Coronary artery (tissue), 2 donors: ENCODE data around the gene ORAI2.
A peak's percentile ranks its signal among the peaks of the same experiment; 100 is the strongest.

Experiments used
- DNase-seq: peaks from one replicate; pipeline ENCODE4 v3.0.0-alpha.2; 2017; ENCODE audit warnings: low spot score
- H3K27ac ChIP-seq, 2 donors: fragments of 200-600 bp; sonication (generic); one replicate each; pipeline ENCODE4 v1.5.1; 2016 to 2019
- H3K4me3 ChIP-seq: fragments of 200-600 bp; sonication (generic); 2 replicates; pipeline ENCODE4 v1.5.1; 2016; ENCODE audit warnings: mild to moderate bottlenecking, moderate library complexity
- TF ChIP-seq, protein P1 (sequence below): fragments of 200-600 bp; sonication (generic); IDR thresholded peaks from one replicate; pipeline ENCODE4 v1.5.1; 2019; ENCODE audit warnings: antibody characterized with exemption

Gene ORAI2

GRCh38 chr7:102395592-102395872, 37.8 kb upstream of the ORAI2 start:
- Histone ChIP-seq H3K27ac (peak overlapping the region; percentile 63 to 89), H3K4me3 (peak overlapping the region; percentile 96)
- TF ChIP-seq, protein P1, sequence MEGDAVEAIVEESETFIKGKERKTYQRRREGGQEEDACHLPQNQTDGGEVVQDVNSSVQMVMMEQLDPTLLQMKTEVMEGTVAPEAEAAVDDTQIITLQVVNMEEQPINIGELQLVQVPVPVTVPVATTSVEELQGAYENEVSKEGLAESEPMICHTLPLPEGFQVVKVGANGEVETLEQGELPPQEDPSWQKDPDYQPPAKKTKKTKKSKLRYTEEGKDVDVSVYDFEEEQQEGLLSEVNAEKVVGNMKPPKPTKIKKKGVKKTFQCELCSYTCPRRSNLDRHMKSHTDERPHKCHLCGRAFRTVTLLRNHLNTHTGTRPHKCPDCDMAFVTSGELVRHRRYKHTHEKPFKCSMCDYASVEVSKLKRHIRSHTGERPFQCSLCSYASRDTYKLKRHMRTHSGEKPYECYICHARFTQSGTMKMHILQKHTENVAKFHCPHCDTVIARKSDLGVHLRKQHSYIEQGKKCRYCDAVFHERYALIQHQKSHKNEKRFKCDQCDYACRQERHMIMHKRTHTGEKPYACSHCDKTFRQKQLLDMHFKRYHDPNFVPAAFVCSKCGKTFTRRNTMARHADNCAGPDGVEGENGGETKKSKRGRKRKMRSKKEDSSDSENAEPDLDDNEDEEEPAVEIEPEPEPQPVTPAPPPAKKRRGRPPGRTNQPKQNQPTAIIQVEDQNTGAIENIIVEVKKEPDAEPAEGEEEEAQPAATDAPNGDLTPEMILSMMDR = no peak
- no peak for DNase-seq

DNA sequence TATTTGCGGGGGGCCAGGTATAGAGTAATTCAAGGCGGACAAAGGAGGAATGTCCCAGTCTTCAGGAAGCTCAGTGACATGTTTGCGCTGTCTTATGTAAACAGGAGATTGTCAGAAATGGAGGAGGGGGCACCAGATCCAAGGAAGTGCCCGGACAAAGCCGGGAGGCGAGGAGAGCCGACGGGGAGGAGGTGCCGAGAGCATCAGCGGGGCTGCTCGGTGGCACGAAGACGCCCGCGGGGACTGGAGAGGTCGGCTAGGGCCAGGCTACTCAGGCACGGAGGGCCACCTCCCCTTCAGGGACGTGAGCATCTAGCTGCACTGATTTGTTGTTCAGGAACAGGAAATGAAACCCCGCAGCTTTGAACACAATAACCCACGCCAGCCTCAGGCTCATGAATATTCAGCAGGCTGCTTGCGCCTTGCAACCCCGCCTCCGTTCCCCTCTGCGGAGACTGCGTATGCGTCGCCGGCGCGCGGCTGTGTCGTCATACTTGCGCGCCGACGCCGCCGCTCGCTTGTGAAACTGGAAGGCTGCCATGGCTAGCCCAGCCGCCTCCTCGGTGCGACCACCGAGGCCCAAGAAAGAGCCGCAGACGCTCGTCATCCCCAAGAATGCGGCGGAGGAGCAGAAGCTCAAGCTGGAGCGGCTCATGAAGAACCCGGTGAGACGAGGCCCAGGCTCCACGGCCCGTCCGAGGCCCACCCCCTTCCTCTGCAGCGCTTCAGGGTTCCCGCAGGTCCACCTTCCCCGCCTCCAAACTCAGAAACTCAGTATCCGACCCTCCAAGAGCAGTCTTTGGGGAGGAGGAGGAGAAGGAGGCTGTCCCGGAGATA, 37.3 kb upstream of the ORAI2 start, which contains the start of gene PRKRIP1:
PRKRIP1 (plus strand) TSS at position 491 of the 837 bp plus-strand sequence; CDS start at position 540, 49 bp downstream.
- Histone ChIP-seq H3K27ac (peak within 1 kb of the TSS; percentile 63 to 89), H3K4me3 (peak within 1 kb of the TSS; percentile 96)
- DNase-seq = peak; percentile 88
- TF ChIP-seq, protein P1 = no peak

- TF ChIP-seq, protein P1 = no peak
Observed at GRCh38 chr7:102396710-102397019, 36.7 kb upstream of the ORAI2 start.

DNA sequence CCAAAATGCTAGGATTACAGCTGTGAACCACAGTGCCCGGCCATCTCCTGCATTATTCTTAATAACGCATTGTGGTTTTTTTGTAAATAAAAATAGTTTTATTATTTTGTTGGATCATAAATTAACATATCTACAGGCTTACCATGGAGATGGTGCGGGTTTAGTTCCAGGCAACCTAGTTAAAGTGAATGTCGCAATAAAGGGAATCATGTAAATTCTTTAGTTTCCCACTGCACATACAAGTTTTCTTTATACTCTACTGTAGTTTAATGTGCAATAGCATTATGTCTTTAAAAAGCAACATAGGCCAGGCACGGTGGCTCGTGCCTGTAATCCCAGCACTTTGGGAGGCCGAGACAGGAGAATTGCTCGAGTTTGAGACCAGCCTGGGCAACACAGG, 34.8 kb upstream of the ORAI2 start:
- Histone ChIP-seq H3K27ac (no peak overlapping the region), H3K4me3 (no peak overlapping the region)
- TF ChIP-seq, protein P1 = no peak
- no peak for DNase-seq

More at GRCh38 chr7:102396710-102397019, 36.7 kb upstream of the ORAI2 start:
- Histone ChIP-seq H3K27ac (peak overlapping the region; percentile 63 to 89), H3K4me3 (peak overlapping the region; percentile 96)
- DNase-seq = no peak

- TF ChIP-seq, protein P1 = no peak
- DNase-seq = no peak
- H3K27ac ChIP-seq = no peak overlapping the region
- H3K4me3 ChIP-seq = no peak overlapping the region
Observed at GRCh38 chr7:102400360-102400759, 33.0 kb upstream of the ORAI2 start.

GRCh38 chr7:102403563-102403962, 29.8 kb upstream of the ORAI2 start:
- Histone ChIP-seq H3K27ac (no peak overlapping the region), H3K4me3 (no peak overlapping the region)
- DNase-seq = no peak
- TF ChIP-seq, protein P1 = no peak
